K562 (cell line): ENCODE measurements around the gene TRABD. TPM values are rescaled to one million over a fixed set of nuclear protein-coding genes. Genes with fewer than 3 reads are reported as not detected.

Experiments used
- BRCA1 ChIP-seq, 2 experiments: fragments of 450-650 bp in 1 of 2; sonication (generic) in 1 of 2; formaldehyde crosslinking in 1 of 2; IDR thresholded peaks; 2 replicates each; pipeline versions ENCODE4 v1.5.0 to v1.6.1; 2017 to 2020; ENCODE audit warnings: mild to moderate bottlenecking in 1 of 2, missing genetic modification reagents in 1 of 2
- CBFB ChIP-seq: sonication (generic); formaldehyde crosslinking; IDR thresholded peaks from 2 replicates; pipeline ENCODE4 v1.4.0; 2020; ENCODE audit warnings: mild to moderate bottlenecking, missing genetic modification reagents
- CREB3L1 ChIP-seq: fragments of 450-650 bp; IDR thresholded peaks from 2 replicates; pipeline ENCODE4 v1.6.1; 2014; ENCODE audit warnings: low read depth, mild to moderate bottlenecking, moderate library complexity, borderline replicate concordance
- ELF4 ChIP-seq: fragments of 450-650 bp; formaldehyde crosslinking; IDR thresholded peaks from 2 replicates; pipeline ENCODE4 v1.4.0; 2022; ENCODE audit warnings: missing genetic modification characterization
- FOXA1 ChIP-seq: fragments of 450-650 bp; IDR thresholded peaks from 2 replicates; pipeline ENCODE4 v1.6.1; 2016; ENCODE audit warnings: mild to moderate bottlenecking, borderline replicate concordance
- HNRNPLL ChIP-seq: fragments of 200-400 bp; formaldehyde crosslinking; IDR thresholded peaks from 2 replicates; pipeline ENCODE4 v1.6.1; 2017; ENCODE audit warnings: low read length, low read depth, mild to moderate bottlenecking; ENCODE audit not compliant: poor library complexity, severe bottlenecking
- HNRNPUL1 ChIP-seq: fragments of 200-400 bp; formaldehyde crosslinking; IDR thresholded peaks from 2 replicates; pipeline ENCODE4 v1.6.1; 2017; ENCODE audit warnings: low read length
- KAT7 ChIP-seq: sonication (generic); formaldehyde crosslinking; IDR thresholded peaks from 2 replicates; pipeline ENCODE4 v1.8.0; 2022; ENCODE audit warnings: missing genetic modification reagents, mild to moderate bottlenecking, borderline replicate concordance
- NONO ChIP-seq, 2 experiments: fragments of 200-400 bp in 1 of 2; fragments of 450-650 bp in 1 of 2; formaldehyde crosslinking in 1 of 2; IDR thresholded peaks; 2 replicates each; pipeline ENCODE4 v1.6.1; 2017; ENCODE audit warnings: low read depth in 2 of 2, mild to moderate bottlenecking in 2 of 2, moderate library complexity in 2 of 2, low read length in 1 of 2
- SIN3A ChIP-seq, 2 experiments: fragments of 150-350 bp in 1 of 2; IDR thresholded peaks; 2 replicates each; pipeline ENCODE4 v1.6.1; 2011 to 2016; ENCODE audit warnings: borderline replicate concordance in 2 of 2, low read depth in 2 of 2, low read length in 2 of 2, mild to moderate bottlenecking in 2 of 2, moderate library complexity in 2 of 2; ENCODE audit not compliant: control insufficient read depth in 1 of 2
- ZNF3 ChIP-seq: fragments of 250-450 bp; sonication (Bioruptor Pico); IDR thresholded peaks from 2 replicates; pipeline ENCODE4 v1.5.0; 2021; ENCODE audit warnings: mild to moderate bottlenecking, moderate library complexity
- ZNF444 ChIP-seq: fragments of 250-450 bp; sonication (Bioruptor Pico); IDR thresholded peaks from 2 replicates; pipeline ENCODE4 v1.4.0; 2020; ENCODE audit warnings: mild to moderate bottlenecking, moderate library complexity
- polyA plus RNA-seq, 8 experiments: library from polyadenylated mRNA; depleted of rRNA in 4 of 8; stranded (reverse) in 5 of 8; unstranded in 3 of 8; fragments of >200 nt; fragmentation: Nextera tagmentation in 2 of 8; fragmentation: Illumina TruSeq in 1 of 8; extraction: Ambion mirVana in 2 of 8; extraction: Trizol in 1 of 8; gene quantifications; 2 replicates each; pipeline versions ENCODE4 v1.2.1 to v1.2.3, GENCODE V29; 2011 to 2014; ENCODE audit warnings: inconsistent platforms in 1 of 8, missing spikeins in 1 of 8
- total RNA-seq, 7 experiments: library from RNA; depleted of rRNA in 6 of 7; stranded (reverse); fragments of >200 nt in 6 of 7; fragmentation: Illumina TruSeq in 2 of 7; extraction: Trizol in 2 of 7; gene quantifications; 2 replicates each; pipeline versions ENCODE4 v1.2.1 to v1.2.3, GENCODE V29; 2011 to 2021; ENCODE audit warnings: low replicate concordance in 1 of 7
- TF ChIP-seq, protein P1 (sequence below): fragments of 450-650 bp; formaldehyde crosslinking; IDR thresholded peaks from 2 replicates; pipeline ENCODE4 v1.4.0; 2022; ENCODE audit warnings: missing genetic modification characterization
- TF ChIP-seq, protein P2 (sequence below): IDR thresholded peaks from 2 replicates; pipeline ENCODE4 v1.6.1; 2011; ENCODE audit not compliant: insufficient read length; ENCODE audit errors: extremely low read depth
- TF ChIP-seq, protein P3 (sequence below): sonication (generic); formaldehyde crosslinking; IDR thresholded peaks from 2 replicates; pipeline ENCODE4 v1.8.1; 2023; ENCODE audit warnings: missing genetic modification reagents, mild to moderate bottlenecking, borderline replicate concordance

Gene TRABD
- total and polyA plus RNA-seq, 9 of the 15 experiments (the other 6 are each of a cell fraction or from before 2014, with no cell fraction given) = 0.08 to 62.9 (median 14.0) TPM

- TF ChIP-seq, protein P1, sequence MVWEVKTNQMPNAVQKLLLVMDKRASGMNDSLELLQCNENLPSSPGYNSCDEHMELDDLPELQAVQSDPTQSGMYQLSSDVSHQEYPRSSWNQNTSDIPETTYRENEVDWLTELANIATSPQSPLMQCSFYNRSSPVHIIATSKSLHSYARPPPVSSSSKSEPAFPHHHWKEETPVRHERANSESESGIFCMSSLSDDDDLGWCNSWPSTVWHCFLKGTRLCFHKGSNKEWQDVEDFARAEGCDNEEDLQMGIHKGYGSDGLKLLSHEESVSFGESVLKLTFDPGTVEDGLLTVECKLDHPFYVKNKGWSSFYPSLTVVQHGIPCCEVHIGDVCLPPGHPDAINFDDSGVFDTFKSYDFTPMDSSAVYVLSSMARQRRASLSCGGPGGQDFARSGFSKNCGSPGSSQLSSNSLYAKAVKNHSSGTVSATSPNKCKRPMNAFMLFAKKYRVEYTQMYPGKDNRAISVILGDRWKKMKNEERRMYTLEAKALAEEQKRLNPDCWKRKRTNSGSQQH (CRISPR knock-in tag) = no peak
- TF ChIP-seq ZNF3 (CRISPR knock-in tag) = no peak
- TF ChIP-seq FOXA1 = no peak
- TF ChIP-seq NONO (IDR thresholded peaks at IDR 0.05; ENCODE audit: low read depth in 2 of 2, low read length in 1 of 2) = 0 out of 4 replicates have a peak, but pooled peaks of 1 of the 2 experiments have one; percentile 55
- 0 out of 2 replicates have a peak, but pooled peaks have one; percentile 37 for TF ChIP-seq CREB3L1
- no peak for TF ChIP-seq HNRNPUL1
- peak; percentile 19 for TF ChIP-seq HNRNPLL
- TF ChIP-seq ELF4 (CRISPR knock-in tag) = no peak
- TF ChIP-seq CBFB = no peak
- TF ChIP-seq BRCA1 (IDR thresholded peaks at IDR 0.05) = no peak
- TF ChIP-seq BRCA1 (CRISPR knock-in tag; IDR thresholded peaks at IDR 0.05) = no peak
- TF ChIP-seq, protein P2, sequence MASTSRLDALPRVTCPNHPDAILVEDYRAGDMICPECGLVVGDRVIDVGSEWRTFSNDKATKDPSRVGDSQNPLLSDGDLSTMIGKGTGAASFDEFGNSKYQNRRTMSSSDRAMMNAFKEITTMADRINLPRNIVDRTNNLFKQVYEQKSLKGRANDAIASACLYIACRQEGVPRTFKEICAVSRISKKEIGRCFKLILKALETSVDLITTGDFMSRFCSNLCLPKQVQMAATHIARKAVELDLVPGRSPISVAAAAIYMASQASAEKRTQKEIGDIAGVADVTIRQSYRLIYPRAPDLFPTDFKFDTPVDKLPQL = no peak
- no peak for TF ChIP-seq ZNF444
- peak; percentile 55 to 87; a peak in 2 of 4 replicates for TF ChIP-seq SIN3A (IDR thresholded peaks at IDR 0.05; ENCODE audit: borderline replicate concordance in 2 of 2, control insufficient read depth in 1 of 2, low read depth in 2 of 2, low read length in 2 of 2)
- TF ChIP-seq KAT7 = 0 out of 2 replicates have a peak, but pooled peaks have one; percentile 28
- TF ChIP-seq, protein P3, sequence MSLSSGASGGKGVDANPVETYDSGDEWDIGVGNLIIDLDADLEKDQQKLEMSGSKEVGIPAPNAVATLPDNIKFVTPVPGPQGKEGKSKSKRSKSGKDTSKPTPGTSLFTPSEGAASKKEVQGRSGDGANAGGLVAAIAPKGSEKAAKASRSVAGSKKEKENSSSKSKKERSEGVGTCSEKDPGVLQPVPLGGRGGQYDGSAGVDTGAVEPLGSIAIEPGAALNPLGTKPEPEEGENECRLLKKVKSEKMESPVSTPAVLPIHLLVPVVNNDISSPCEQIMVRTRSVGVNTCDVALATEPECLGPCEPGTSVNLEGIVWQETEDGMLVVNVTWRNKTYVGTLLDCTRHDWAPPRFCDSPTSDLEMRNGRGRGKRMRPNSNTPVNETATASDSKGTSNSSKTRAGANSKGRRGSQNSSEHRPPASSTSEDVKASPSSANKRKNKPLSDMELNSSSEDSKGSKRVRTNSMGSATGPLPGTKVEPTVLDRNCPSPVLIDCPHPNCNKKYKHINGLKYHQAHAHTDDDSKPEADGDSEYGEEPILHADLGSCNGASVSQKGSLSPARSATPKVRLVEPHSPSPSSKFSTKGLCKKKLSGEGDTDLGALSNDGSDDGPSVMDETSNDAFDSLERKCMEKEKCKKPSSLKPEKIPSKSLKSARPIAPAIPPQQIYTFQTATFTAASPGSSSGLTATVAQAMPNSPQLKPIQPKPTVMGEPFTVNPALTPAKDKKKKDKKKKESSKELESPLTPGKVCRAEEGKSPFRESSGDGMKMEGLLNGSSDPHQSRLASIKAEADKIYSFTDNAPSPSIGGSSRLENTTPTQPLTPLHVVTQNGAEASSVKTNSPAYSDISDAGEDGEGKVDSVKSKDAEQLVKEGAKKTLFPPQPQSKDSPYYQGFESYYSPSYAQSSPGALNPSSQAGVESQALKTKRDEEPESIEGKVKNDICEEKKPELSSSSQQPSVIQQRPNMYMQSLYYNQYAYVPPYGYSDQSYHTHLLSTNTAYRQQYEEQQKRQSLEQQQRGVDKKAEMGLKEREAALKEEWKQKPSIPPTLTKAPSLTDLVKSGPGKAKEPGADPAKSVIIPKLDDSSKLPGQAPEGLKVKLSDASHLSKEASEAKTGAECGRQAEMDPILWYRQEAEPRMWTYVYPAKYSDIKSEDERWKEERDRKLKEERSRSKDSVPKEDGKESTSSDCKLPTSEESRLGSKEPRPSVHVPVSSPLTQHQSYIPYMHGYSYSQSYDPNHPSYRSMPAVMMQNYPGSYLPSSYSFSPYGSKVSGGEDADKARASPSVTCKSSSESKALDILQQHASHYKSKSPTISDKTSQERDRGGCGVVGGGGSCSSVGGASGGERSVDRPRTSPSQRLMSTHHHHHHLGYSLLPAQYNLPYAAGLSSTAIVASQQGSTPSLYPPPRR (CRISPR knock-in tag) = no peak
Observed at GRCh38 chr22:50244420-50245213, 58.9 kb downstream of the TRABD start, which contains the start of gene TUBGCP6 (continued).
